Measurements from ENCODE around the gene NR3C2. TPM values are rescaled to one million over a fixed set of nuclear protein-coding genes. Genes with fewer than 3 reads are reported as not detected.

The NR3C2 gene
- total and polyA plus RNA-seq, 12 donors = 1.1 to 19.8 (median 11.7) TPM

- TF ChIP-seq CTCF (IDR thresholded peaks at IDR 0.05) (no peak), POLR2A (IDR thresholded peaks at IDR 0.05) (no peak)
- Histone ChIP-seq H3K4me3 (no peak overlapping the region), H3K9me3 (replicated peaks in 1 of 3) (no peaks in the 10 kb centered on the region), H3K4me1 (replicated peaks in 1 of 2) (peaks cover 0 to 5% of the 10 kb centered on the region in 2 donors), H3K36me3 (replicated peaks in 1 of 2) (no peaks in the 10 kb centered on the region), H3K27me3 (no peaks in the 10 kb centered on the region), H3K27ac (no peak overlapping the region)
- DNase-seq = no peak
- 90 to 96% (median 95%) methylated on average over 3 to 5 of the region's 5 CpGs for WGBS, 4 donors
- intact Hi-C loops (cut with DNase I) = no loop called here
These were observed 384.7 kb downstream of the NR3C2 start for GRCh38 chr4:148057516-148057915.

DNA sequence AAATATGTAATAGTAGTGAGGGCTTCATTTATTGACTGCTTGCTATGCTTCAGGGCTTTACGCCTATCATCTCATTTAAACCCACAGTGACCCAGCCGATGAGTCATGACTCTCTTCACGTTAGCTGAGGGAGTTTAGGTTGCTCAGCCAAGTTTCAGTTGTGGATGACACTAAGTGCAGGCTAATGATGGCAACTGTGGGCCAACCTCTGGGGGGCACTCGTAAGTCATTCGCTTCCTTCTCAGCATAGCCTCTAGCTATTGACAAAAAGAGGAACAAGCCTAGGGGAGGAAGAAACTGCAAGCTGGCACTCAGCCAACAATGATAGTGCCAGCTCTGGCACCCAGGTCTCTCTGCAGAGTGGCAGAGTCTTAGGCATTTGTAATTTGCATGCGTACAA, 385.3 kb downstream of the NR3C2 start:
- intact Hi-C loops (cut with DNase I) = no loop called here
- Histone ChIP-seq H3K36me3 (replicated peaks in 1 of 2) (no peaks in the 10 kb centered on the region), H3K4me3 (no peak overlapping the region), H3K27me3 (no peaks in the 10 kb centered on the region), H3K4me1 (replicated peaks in 1 of 2) (peaks cover 0 to 5% of the 10 kb centered on the region in 2 donors), H3K27ac (no peak overlapping the region), H3K9me3 (replicated peaks in 1 of 3) (no peaks in the 10 kb centered on the region)
- peak; percentile 38 to 81 (median 60) for DNase-seq
- 60 to 68% (median 65%) methylated on average over 6 of the region's 6 CpGs for WGBS, 4 donors
- TF ChIP-seq POLR2A (IDR thresholded peaks at IDR 0.05) (no peak), CTCF (IDR thresholded peaks at IDR 0.05) (peak in 1 of 6 experiments; percentile 10)

GRCh38 chr4:148055844-148056243, 386.4 kb downstream of the NR3C2 start:
- DNase-seq = no peak
- Histone ChIP-seq H3K27me3 (no peaks in the 10 kb centered on the region), H3K36me3 (replicated peaks in 1 of 2) (no peaks in the 10 kb centered on the region), H3K9me3 (replicated peaks in 1 of 3) (no peaks in the 10 kb centered on the region), H3K27ac (no peak overlapping the region), H3K4me3 (no peak overlapping the region), H3K4me1 (replicated peaks in 1 of 2) (peaks cover 0 to 5% of the 10 kb centered on the region in 2 donors)
- no peak for TF ChIP-seq CTCF (IDR thresholded peaks at IDR 0.05)
- TF ChIP-seq POLR2A (IDR thresholded peaks at IDR 0.05) = no peak
- 86 to 98% (median 92%) methylated on average over 5 to 6 of the region's 6 CpGs for WGBS, 4 donors
- intact Hi-C loops (cut with DNase I) = no loop called here

GRCh38 chr4:148054275-148054674, 387.9 kb downstream of the NR3C2 start:
- TF ChIP-seq CTCF (IDR thresholded peaks at IDR 0.05) (no peak), POLR2A (IDR thresholded peaks at IDR 0.05) (no peak)
- H3K27ac ChIP-seq = no peak overlapping the region
- intact Hi-C loops (cut with DNase I) = no loop called here

More at GRCh38 chr4:148054275-148054674, 387.9 kb downstream of the NR3C2 start:
- Histone ChIP-seq H3K36me3 (replicated peaks in 1 of 2) (no peaks in the 10 kb centered on the region), H3K27me3 (no peaks in the 10 kb centered on the region), H3K4me3 (no peak overlapping the region), H3K9me3 (replicated peaks in 1 of 3) (no peaks in the 10 kb centered on the region), H3K4me1 (replicated peaks in 1 of 2) (peaks cover 0 to 5% of the 10 kb centered on the region in 2 donors)
- WGBS, 4 donors = 57 to 65% (median 65%) methylated on average over 3 of the region's 3 CpGs
- no peak for DNase-seq

Data from adrenal gland (tissue), 12 donors.